ENCODE data around the gene DCAF10. TPM values are rescaled to one million over a fixed set of nuclear protein-coding genes. Genes with fewer than 3 reads are reported as not detected.

DCAF10 gene
- total RNA-seq, 1 donor from 2014 or later = 14.9 TPM

- H3K4me3 Mint-ChIP-seq (ENCODE audit: unreplicated experiment) = no peak overlapping the region
- H3K9me3 Mint-ChIP-seq (ENCODE audit: unreplicated experiment) = no peaks in the 10 kb centered on the region
- H3K36me3 Mint-ChIP-seq (ENCODE audit: low read depth, unreplicated experiment) = no peaks in the 10 kb centered on the region
- H3K27me3 Mint-ChIP-seq (ENCODE audit: unreplicated experiment) = no peaks in the 10 kb centered on the region
- no peak for DNase-seq (ENCODE audit: low spot score)
- H3K4me1 Mint-ChIP-seq (ENCODE audit: unreplicated experiment) = peaks cover 2% of the 10 kb centered on the region
- no peak overlapping the region for H3K27ac Mint-ChIP-seq (ENCODE audit: unreplicated experiment)
- TF ChIP-seq, protein P1, sequence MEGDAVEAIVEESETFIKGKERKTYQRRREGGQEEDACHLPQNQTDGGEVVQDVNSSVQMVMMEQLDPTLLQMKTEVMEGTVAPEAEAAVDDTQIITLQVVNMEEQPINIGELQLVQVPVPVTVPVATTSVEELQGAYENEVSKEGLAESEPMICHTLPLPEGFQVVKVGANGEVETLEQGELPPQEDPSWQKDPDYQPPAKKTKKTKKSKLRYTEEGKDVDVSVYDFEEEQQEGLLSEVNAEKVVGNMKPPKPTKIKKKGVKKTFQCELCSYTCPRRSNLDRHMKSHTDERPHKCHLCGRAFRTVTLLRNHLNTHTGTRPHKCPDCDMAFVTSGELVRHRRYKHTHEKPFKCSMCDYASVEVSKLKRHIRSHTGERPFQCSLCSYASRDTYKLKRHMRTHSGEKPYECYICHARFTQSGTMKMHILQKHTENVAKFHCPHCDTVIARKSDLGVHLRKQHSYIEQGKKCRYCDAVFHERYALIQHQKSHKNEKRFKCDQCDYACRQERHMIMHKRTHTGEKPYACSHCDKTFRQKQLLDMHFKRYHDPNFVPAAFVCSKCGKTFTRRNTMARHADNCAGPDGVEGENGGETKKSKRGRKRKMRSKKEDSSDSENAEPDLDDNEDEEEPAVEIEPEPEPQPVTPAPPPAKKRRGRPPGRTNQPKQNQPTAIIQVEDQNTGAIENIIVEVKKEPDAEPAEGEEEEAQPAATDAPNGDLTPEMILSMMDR (IDR thresholded peaks at IDR 0.05; ENCODE audit: unreplicated experiment) = no peak
These were observed 35.8 kb downstream of the DCAF10 start for GRCh38 chr9:37836386-37836785.

DNA sequence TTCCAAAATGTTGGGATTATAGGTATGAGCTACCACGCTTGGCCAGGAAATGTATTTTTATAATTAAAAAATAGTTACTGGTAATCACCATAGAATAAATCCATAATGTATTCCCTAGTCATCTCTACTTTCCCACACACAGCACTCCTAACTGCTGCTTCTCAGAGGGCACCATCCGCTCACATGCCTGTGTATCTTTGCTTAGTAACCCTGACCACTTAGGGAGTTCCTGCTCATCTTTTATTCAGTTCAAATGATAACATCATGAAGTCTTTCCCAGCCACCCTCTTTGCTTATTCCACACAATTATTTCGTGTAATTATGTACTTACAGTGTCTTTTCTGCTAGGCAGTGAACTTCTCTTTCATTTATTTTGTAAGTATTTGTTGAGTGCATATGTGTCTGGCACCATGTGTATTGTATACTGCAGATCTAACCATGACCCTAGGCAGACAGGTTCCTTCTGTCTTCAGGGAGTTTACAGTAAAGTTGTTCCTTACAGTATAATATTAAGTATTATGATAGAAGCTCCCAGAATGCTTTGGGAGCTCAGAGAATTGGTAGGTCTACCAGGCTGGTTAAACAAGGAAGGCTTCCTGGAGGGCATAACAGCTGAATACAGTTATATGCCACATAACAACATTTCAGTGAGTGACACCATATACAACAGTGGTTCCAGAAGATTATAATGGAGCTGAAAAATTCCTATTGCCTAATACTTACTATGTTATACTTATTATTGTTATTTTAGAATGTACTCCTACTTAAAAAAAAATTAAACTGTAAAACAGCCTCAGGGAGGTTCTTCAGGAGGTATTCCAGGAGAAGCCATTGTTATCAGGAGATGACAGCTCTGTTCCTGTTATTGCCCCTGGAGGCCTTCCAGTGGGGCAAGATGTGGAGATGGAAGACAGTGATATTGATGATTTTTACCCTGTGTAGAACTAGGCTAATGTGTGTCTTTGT is 39.2 kb downstream of the DCAF10 start:
- no peak for DNase-seq (ENCODE audit: low spot score)
- TF ChIP-seq, protein P1 (IDR thresholded peaks at IDR 0.05; ENCODE audit: unreplicated experiment) = no peak
- Mint-ChIP-seq H3K36me3 (ENCODE audit: low read depth, unreplicated experiment) (no peaks in the 10 kb centered on the region), H3K4me1 (ENCODE audit: unreplicated experiment) (peaks cover 2% of the 10 kb centered on the region), H3K9me3 (ENCODE audit: unreplicated experiment) (no peaks in the 10 kb centered on the region), H3K4me3 (ENCODE audit: unreplicated experiment) (no peak overlapping the region), H3K27ac (ENCODE audit: unreplicated experiment) (no peak overlapping the region), H3K27me3 (ENCODE audit: unreplicated experiment) (no peaks in the 10 kb centered on the region)

- Mint-ChIP-seq H3K27ac (ENCODE audit: unreplicated experiment) (no peak overlapping the region), H3K4me1 (ENCODE audit: unreplicated experiment) (peaks cover 2% of the 10 kb centered on the region), H3K4me3 (ENCODE audit: unreplicated experiment) (no peak overlapping the region), H3K9me3 (ENCODE audit: unreplicated experiment) (no peaks in the 10 kb centered on the region), H3K27me3 (ENCODE audit: unreplicated experiment) (no peaks in the 10 kb centered on the region), H3K36me3 (ENCODE audit: low read depth, unreplicated experiment) (no peaks in the 10 kb centered on the region)
- TF ChIP-seq, protein P1 (IDR thresholded peaks at IDR 0.05; ENCODE audit: unreplicated experiment) = no peak
- no peak for DNase-seq (ENCODE audit: low spot score)
These were observed 40.1 kb downstream of the DCAF10 start for GRCh38 chr9:37840560-37841194.

GRCh38 chr9:37852222-37852621 is 51.6 kb downstream of the DCAF10 start:
- TF ChIP-seq, protein P1 (IDR thresholded peaks at IDR 0.05; ENCODE audit: unreplicated experiment) = no peak
- no peaks in the 10 kb centered on the region for H3K4me1 Mint-ChIP-seq (ENCODE audit: unreplicated experiment)
- no peak overlapping the region for H3K27ac Mint-ChIP-seq (ENCODE audit: unreplicated experiment)
- H3K27me3 Mint-ChIP-seq (ENCODE audit: unreplicated experiment) = no peaks in the 10 kb centered on the region
- no peak for DNase-seq (ENCODE audit: low spot score)
- no peak overlapping the region for H3K4me3 Mint-ChIP-seq (ENCODE audit: unreplicated experiment)
- no peaks in the 10 kb centered on the region for H3K9me3 Mint-ChIP-seq (ENCODE audit: unreplicated experiment)
- no peaks in the 10 kb centered on the region for H3K36me3 Mint-ChIP-seq (ENCODE audit: low read depth, unreplicated experiment)

DNA sequence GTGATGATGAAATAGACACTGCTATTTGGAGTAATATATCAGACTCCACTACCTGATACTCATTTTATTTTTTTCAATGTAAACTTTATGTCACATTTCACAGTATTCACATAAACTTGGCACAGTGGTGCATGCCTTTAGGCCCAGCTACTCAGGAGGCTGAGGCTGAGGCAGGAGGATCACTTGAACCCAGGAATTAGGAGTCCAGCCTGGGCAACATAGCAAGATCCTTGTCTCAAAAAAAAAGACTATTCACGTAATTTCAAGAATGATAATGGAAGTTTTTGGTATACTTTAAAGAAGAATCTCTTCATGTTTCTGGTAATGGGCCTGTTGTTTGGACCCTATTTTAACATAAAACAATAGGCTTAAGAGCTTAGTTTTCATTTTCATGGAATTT is 56.0 kb downstream of the DCAF10 start:
- Mint-ChIP-seq H3K36me3 (ENCODE audit: low read depth, unreplicated experiment) (peaks cover 8% of the 10 kb centered on the region), H3K27me3 (ENCODE audit: unreplicated experiment) (no peaks in the 10 kb centered on the region), H3K9me3 (ENCODE audit: unreplicated experiment) (no peaks in the 10 kb centered on the region), H3K27ac (ENCODE audit: unreplicated experiment) (no peak overlapping the region), H3K4me3 (ENCODE audit: unreplicated experiment) (no peak overlapping the region), H3K4me1 (ENCODE audit: unreplicated experiment) (no peaks in the 10 kb centered on the region)
- no peak for DNase-seq (ENCODE audit: low spot score)
- TF ChIP-seq, protein P1 (IDR thresholded peaks at IDR 0.05; ENCODE audit: unreplicated experiment) = no peak

Data from endothelial cell (in vitro differentiated cells).